ENCODE measurements around the gene TRUB1. TPM values are rescaled to one million over a fixed set of nuclear protein-coding genes. Genes with fewer than 3 reads are reported as not detected.

TRUB1 gene
- total RNA-seq, 3 donors from 2014 or later (not counting 1 experiment from before 2014, with no cell fraction given) = 7.3 to 10.3 (median 10.1) TPM

GRCh38 chr10:114911801-114912469 is 26.1 kb upstream of the TRUB1 start:
- no peaks in the 10 kb centered on the region for H3K4me1 ChIP-seq (ENCODE audit: control insufficient read depth, insufficient read depth, low read length)
- H3K4me1 Mint-ChIP-seq = no peaks in the 10 kb centered on the region
- no peaks in the 10 kb centered on the region for H3K9me3 Mint-ChIP-seq
- no peaks in the 10 kb centered on the region for H3K36me3 Mint-ChIP-seq
- DNase-seq (no peak), ATAC-seq (no peak)
- WGBS (ENCODE audit: insufficient coverage) = 57% methylated on average over 5 of the region's 5 CpGs
- no peak overlapping the region for H3K27ac Mint-ChIP-seq
- intact Hi-C loops (cut with micrococcal nuclease) = no loop called here
- H3K27ac ChIP-seq (ENCODE audit: low read length) = no peak overlapping the region
- TF ChIP-seq, protein P1, sequence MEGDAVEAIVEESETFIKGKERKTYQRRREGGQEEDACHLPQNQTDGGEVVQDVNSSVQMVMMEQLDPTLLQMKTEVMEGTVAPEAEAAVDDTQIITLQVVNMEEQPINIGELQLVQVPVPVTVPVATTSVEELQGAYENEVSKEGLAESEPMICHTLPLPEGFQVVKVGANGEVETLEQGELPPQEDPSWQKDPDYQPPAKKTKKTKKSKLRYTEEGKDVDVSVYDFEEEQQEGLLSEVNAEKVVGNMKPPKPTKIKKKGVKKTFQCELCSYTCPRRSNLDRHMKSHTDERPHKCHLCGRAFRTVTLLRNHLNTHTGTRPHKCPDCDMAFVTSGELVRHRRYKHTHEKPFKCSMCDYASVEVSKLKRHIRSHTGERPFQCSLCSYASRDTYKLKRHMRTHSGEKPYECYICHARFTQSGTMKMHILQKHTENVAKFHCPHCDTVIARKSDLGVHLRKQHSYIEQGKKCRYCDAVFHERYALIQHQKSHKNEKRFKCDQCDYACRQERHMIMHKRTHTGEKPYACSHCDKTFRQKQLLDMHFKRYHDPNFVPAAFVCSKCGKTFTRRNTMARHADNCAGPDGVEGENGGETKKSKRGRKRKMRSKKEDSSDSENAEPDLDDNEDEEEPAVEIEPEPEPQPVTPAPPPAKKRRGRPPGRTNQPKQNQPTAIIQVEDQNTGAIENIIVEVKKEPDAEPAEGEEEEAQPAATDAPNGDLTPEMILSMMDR (IDR thresholded peaks at IDR 0.05) = no peak
- no peaks in the 10 kb centered on the region for H3K9me3 ChIP-seq (ENCODE audit: control insufficient read depth, insufficient read depth, low read length)
- no peak overlapping the region for H3K4me3 Mint-ChIP-seq
- H3K27me3 ChIP-seq (ENCODE audit: control insufficient read depth, insufficient read depth, low read length) = no peaks in the 10 kb centered on the region
- H3K36me3 ChIP-seq (ENCODE audit: control insufficient read depth, insufficient read depth, low read length) = no peaks in the 10 kb centered on the region
- H3K4me3 ChIP-seq (ENCODE audit: low read length) = no peak overlapping the region
- H3K27me3 Mint-ChIP-seq (ENCODE audit: low read depth in 2 of 2) = peaks cover 3 to 16% of the 10 kb centered on the region in 2 donors

DNA sequence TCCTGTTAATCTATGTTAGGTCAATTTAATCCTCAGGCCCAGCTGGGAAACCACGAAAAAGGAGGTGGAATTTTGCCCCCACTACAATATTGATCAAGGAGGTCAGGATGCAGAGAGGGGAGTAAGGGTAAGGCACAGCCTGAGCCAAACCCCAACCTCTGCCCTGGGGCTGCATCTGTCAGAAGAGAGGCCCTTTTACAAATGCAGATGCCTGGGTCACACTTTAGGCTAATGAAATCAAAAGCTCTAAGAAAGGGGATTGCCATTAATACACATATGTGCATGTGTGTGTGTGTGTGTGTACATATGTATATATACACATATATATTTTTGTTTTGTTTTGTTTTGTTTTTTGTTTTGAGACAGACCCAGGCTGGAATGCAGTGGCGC is 25.5 kb upstream of the TRUB1 start:
- 100% methylated on average over 1 of the region's 2 CpGs for WGBS (ENCODE audit: insufficient coverage)
- Mint-ChIP-seq H3K36me3 (no peaks in the 10 kb centered on the region), H3K27ac (no peak overlapping the region), H3K4me1 (no peaks in the 10 kb centered on the region), H3K9me3 (no peaks in the 10 kb centered on the region), H3K27me3 (ENCODE audit: low read depth in 2 of 2) (peaks cover 3 to 11% of the 10 kb centered on the region in 2 donors), H3K4me3 (no peak overlapping the region)
- DNase-seq (no peak), ATAC-seq (no peak)
- Histone ChIP-seq H3K9me3 (ENCODE audit: control insufficient read depth, insufficient read depth, low read length) (no peaks in the 10 kb centered on the region), H3K27ac (ENCODE audit: low read length) (no peak overlapping the region), H3K27me3 (ENCODE audit: control insufficient read depth, insufficient read depth, low read length) (no peaks in the 10 kb centered on the region), H3K4me1 (ENCODE audit: control insufficient read depth, insufficient read depth, low read length) (no peaks in the 10 kb centered on the region), H3K36me3 (ENCODE audit: control insufficient read depth, insufficient read depth, low read length) (no peaks in the 10 kb centered on the region), H3K4me3 (ENCODE audit: low read length) (no peak overlapping the region)
- TF ChIP-seq, protein P1 (IDR thresholded peaks at IDR 0.05) = no peak
- intact Hi-C loops (cut with micrococcal nuclease) = no loop called here

DNA sequence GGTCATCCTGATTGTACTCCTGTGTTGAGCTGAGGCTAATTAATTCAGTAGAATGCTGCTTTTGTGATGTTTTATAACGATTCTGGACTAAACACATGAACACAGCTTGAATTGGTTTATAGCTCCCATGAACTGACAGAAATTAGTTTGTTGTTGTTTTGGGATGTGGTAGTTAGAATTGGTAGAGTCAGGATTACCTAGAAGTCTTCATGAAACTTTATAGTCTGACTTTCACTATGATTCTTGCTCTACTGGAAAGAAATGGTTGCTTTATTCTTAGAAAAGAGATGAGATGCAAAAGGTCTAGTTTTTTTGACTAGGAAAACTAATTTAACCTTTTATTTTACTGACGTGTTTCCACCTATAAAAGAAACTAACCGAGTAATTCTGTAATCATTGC is 23.4 kb upstream of the TRUB1 start:
- H3K4me1 ChIP-seq (ENCODE audit: control insufficient read depth, insufficient read depth, low read length) = no peaks in the 10 kb centered on the region
- TF ChIP-seq, protein P1 (IDR thresholded peaks at IDR 0.05) = no peak
- no peak overlapping the region for H3K4me3 ChIP-seq (ENCODE audit: low read length)
- ATAC-seq (no peak), DNase-seq (no peak)
- Mint-ChIP-seq H3K36me3 (no peaks in the 10 kb centered on the region), H3K4me1 (no peaks in the 10 kb centered on the region), H3K27ac (no peak overlapping the region), H3K27me3 (ENCODE audit: low read depth in 2 of 2) (peaks cover 0 to 16% of the 10 kb centered on the region in 2 donors), H3K9me3 (no peaks in the 10 kb centered on the region), H3K4me3 (no peak overlapping the region)
- no peaks in the 10 kb centered on the region for H3K36me3 ChIP-seq (ENCODE audit: control insufficient read depth, insufficient read depth, low read length)
- peaks cover 3% of the 10 kb centered on the region for H3K27me3 ChIP-seq (ENCODE audit: control insufficient read depth, insufficient read depth, low read length)
- no peaks in the 10 kb centered on the region for H3K9me3 ChIP-seq (ENCODE audit: control insufficient read depth, insufficient read depth, low read length)
- no peak overlapping the region for H3K27ac ChIP-seq (ENCODE audit: low read length)
- intact Hi-C loops (cut with micrococcal nuclease) = no loop called here
- WGBS (ENCODE audit: insufficient coverage) = 88% methylated on average over 1 of the region's 3 CpGs

DNA sequence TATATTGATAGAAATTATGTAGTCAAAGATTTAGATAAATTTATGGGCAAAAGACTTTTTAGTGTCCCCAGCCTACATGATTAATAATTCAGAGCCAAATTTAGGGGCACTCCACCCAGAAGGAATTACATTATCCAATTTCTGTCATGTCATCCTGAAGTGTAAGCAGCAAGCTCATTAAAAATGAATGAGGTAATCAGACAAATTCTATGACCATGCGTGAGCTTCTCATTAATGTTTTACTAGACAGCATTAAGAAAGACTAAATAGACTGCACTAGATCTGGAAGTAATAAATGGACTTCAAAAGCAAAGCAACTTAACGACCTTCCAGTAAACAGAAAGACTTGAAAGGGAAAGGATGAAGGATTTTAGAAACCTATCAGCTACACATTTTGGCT is 22.7 kb upstream of the TRUB1 start:
- intact Hi-C loops (cut with micrococcal nuclease) = no loop called here
- DNase-seq (no peak), ATAC-seq (no peak)
- WGBS (ENCODE audit: insufficient coverage) = no CpG with 5 or more reads among the region's 2 CpGs
- Mint-ChIP-seq H3K4me3 (no peak overlapping the region), H3K27me3 (ENCODE audit: low read depth in 2 of 2) (peaks cover 0 to 13% of the 10 kb centered on the region in 2 donors), H3K9me3 (no peaks in the 10 kb centered on the region), H3K36me3 (no peaks in the 10 kb centered on the region), H3K4me1 (no peaks in the 10 kb centered on the region), H3K27ac (no peak overlapping the region)
- H3K27me3 ChIP-seq (ENCODE audit: control insufficient read depth, insufficient read depth, low read length) = peaks cover 5% of the 10 kb centered on the region
- no peaks in the 10 kb centered on the region for H3K36me3 ChIP-seq (ENCODE audit: control insufficient read depth, insufficient read depth, low read length)
- TF ChIP-seq, protein P1 (IDR thresholded peaks at IDR 0.05) = no peak
- H3K4me1 ChIP-seq (ENCODE audit: control insufficient read depth, insufficient read depth, low read length) = no peaks in the 10 kb centered on the region
- no peaks in the 10 kb centered on the region for H3K9me3 ChIP-seq (ENCODE audit: control insufficient read depth, insufficient read depth, low read length)
- no peak overlapping the region for H3K27ac ChIP-seq (ENCODE audit: low read length)
- no peak overlapping the region for H3K4me3 ChIP-seq (ENCODE audit: low read length)

All from natural killer cell (primary cell).